PC-3 (cell line): ENCODE results near the gene TF. TPM values are rescaled to one million over a fixed set of nuclear protein-coding genes. Genes with fewer than 3 reads are reported as not detected.

ENCODE experiments used
- ATAC-seq: fragments of 200-7000 bp; cut with Tn5 transposase; 2 replicates; pipeline ENCODE4 v1.9.1; 2020; ENCODE audit warnings: mild to moderate bottlenecking, moderate library complexity
- BruUV-seq: library from RNA; stranded (reverse); fragments of 400-500 nt; replicated peaks from 2 replicates; lab custom pipeline; 2021; lab: Mats Ljungman, UMichigan
- CTCF ChIA-PET: fragments of 300-600 bp; sonication (Branson Sonifier 250); formaldehyde crosslinking; loops from one replicate; lab custom pipeline; 2022; ENCODE audit warnings: antibody characterized with exemption; lab: Charles Lee
- POLR2A ChIA-PET: fragments of 300-600 bp; sonication (Branson Sonifier 250); formaldehyde crosslinking; loops from one replicate; lab custom pipeline; 2022; ENCODE audit warnings: antibody characterized with exemption; ENCODE audit not compliant: unreplicated experiment; lab: Charles Lee
- DNase-seq: peaks from one replicate; pipeline ENCODE4 v3.0.0-alpha.2; 2015
- H2AFZ ChIP-seq: fragments of 300-600 bp; sonication (generic); 2 replicates; pipeline ENCODE4 v1.6.0; 2016; ENCODE audit warnings: antibody characterized with exemption, low read length
- H3F3A ChIP-seq: fragments of 300-600 bp; sonication (generic); one replicate; pipeline ENCODE4 v1.6.0; 2017; ENCODE audit warnings: antibody characterized with exemption, low read length, control low read depth, mild to moderate bottlenecking; ENCODE audit not compliant: unreplicated experiment
- H3K27ac ChIP-seq: fragments of 300-600 bp; sonication (generic); 2 replicates; pipeline ENCODE4 v1.5.1; 2016; ENCODE audit warnings: mild to moderate bottlenecking, low read length
- H3K27me3 ChIP-seq: fragments of 300-600 bp; sonication (generic); 2 replicates; pipeline ENCODE4 v1.6.1; 2016; ENCODE audit warnings: low read length, mixed read lengths
- H3K36me3 ChIP-seq: fragments of 300-600 bp; sonication (generic); 2 replicates; pipeline ENCODE4 v1.6.1; 2016; ENCODE audit warnings: low read depth, mixed run types, low read length, mixed read lengths
- H3K4me1 ChIP-seq: fragments of 300-600 bp; sonication (generic); 2 replicates; pipeline ENCODE4 v1.5.1; 2016; ENCODE audit warnings: low read length; ENCODE audit not compliant: insufficient read depth
- H3K4me2 ChIP-seq: fragments of 300-600 bp; sonication (generic); 2 replicates; pipeline ENCODE4 v1.6.0; 2016; ENCODE audit warnings: low read length
- H3K4me3 ChIP-seq: fragments of 300-600 bp; sonication (generic); 2 replicates; pipeline ENCODE4 v1.5.1; 2016; ENCODE audit warnings: mild to moderate bottlenecking, low read length, mixed read lengths
- H3K79me2 ChIP-seq: fragments of 300-600 bp; sonication (generic); 2 replicates; pipeline ENCODE4 v1.6.1; 2017; ENCODE audit warnings: low read length, mixed read lengths
- H3K9ac ChIP-seq: fragments of 300-600 bp; sonication (generic); 2 replicates; pipeline ENCODE4 v1.6.0; 2016; ENCODE audit warnings: mild to moderate bottlenecking, low read length
- H3K9me2 ChIP-seq: fragments of 300-600 bp; sonication (generic); replicated peaks from 2 replicates; pipeline ENCODE4 v1.6.1; 2016; ENCODE audit warnings: mixed run types, low read length, mixed read lengths
- H3K9me3 ChIP-seq: fragments of 300-600 bp; sonication (generic); 2 replicates; pipeline ENCODE4 v1.6.1; 2016; ENCODE audit warnings: low read length, mixed read lengths
- H4K20me1 ChIP-seq: fragments of 300-600 bp; sonication (generic); 2 replicates; pipeline ENCODE4 v1.6.1; 2016; ENCODE audit warnings: low read length, mixed read lengths
- EZH2 ChIP-seq: fragments of 300-600 bp; sonication (generic); IDR thresholded peaks from one replicate; pipeline ENCODE4 v1.6.1; 2017; ENCODE audit warnings: antibody characterized with exemption, mild to moderate bottlenecking, low read length; ENCODE audit not compliant: unreplicated experiment
- EZH2phosphoT487 ChIP-seq: fragments of 300-600 bp; sonication (generic); IDR thresholded peaks from 2 replicates; pipeline ENCODE4 v1.6.1; 2018; ENCODE audit warnings: mild to moderate bottlenecking, antibody characterized with exemption, low read length, borderline replicate concordance
- intact Hi-C: fragments of 100-400 bp; cut with micrococcal nuclease; formaldehyde crosslinking; loops from 2 replicates; pipeline ENCODE4 v1.9.0; 2023
- total RNA-seq: library from RNA; depleted of rRNA; stranded (reverse); fragments of >200 nt; gene quantifications from 2 replicates; pipeline ENCODE4 v1.2.3, GENCODE V29; 2014
- TF ChIP-seq, protein P1 (sequence below): fragments of 300-600 bp; sonication (generic); conservative IDR thresholded peaks from 2 replicates; pipeline ENCODE4 v1.5.1; 2017; ENCODE audit warnings: antibody characterized with exemption, low read depth, mild to moderate bottlenecking, low read length

The TF gene
- total RNA-seq, 1 experiment from 2014 or later: not detected

DNA sequence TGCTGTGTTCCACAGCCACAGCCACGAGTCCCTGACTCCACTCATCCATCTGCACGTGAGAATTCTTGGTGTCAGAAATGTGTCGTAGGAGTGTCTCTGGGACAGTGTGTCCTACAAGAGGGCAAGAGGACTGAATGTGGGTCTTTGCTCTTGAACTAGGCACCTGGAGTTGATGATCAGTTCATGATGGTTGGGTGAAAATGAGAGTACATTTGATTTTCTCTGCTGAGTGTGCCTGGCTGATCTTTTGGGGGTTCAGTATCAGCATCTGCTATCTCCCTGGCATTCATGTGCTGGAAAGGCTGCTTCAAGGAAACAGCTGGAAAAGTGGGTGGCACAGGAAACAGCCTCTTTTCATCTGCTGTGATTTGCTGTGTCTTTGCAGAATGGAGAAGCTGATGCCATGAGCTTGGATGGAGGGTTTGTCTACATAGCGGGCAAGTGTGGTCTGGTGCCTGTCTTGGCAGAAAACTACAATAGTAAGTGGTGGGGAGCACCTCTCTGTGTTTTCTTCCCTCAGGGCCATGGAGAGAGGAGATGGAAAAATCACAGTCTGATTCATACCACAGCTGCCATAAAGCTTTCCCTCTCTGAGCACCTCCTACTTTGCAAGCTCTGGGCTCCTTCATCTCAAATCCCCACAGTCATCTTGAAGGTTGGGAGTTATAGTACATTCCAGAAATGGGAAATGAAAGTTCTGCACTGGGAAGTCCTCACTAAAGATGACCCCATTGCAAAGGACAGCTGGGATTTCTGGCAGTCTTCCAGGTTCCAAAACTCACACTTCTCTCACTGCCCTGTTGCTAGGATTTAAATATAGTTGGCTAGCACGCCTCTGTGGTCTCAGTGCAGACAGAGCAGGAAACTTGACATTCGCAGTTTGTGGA is 17.8 kb downstream of the TF start:
- H3K9me3 ChIP-seq: no peaks in the 10 kb centered on the region
- peaks cover 5% of the 10 kb centered on the region; the same call in 1 of the 2 replicates for H3K27me3 ChIP-seq
- CTCF ChIA-PET: no interaction called here
- H3K4me2 ChIP-seq: no peak overlapping the region
- no peaks in the 10 kb centered on the region for H3F3A ChIP-seq
- no peak overlapping the region for H3K9ac ChIP-seq
- no peaks in the 10 kb centered on the region for H3K36me3 ChIP-seq
- ATAC-seq (no peak), DNase-seq (no peak)
- POLR2A ChIA-PET: no interaction called here
- H3K4me1 ChIP-seq: no peaks in the 10 kb centered on the region
- no peaks in the 10 kb centered on the region for H3K79me2 ChIP-seq
- no peak overlapping the region for H3K4me3 ChIP-seq
- intact Hi-C loops: no loop called here
- BruUV-seq: no TSS peak
- no peak overlapping the region for H2AFZ ChIP-seq
- no peak for TF ChIP-seq EZH2
- TF ChIP-seq EZH2phosphoT487: no peak
- TF ChIP-seq, protein P1, sequence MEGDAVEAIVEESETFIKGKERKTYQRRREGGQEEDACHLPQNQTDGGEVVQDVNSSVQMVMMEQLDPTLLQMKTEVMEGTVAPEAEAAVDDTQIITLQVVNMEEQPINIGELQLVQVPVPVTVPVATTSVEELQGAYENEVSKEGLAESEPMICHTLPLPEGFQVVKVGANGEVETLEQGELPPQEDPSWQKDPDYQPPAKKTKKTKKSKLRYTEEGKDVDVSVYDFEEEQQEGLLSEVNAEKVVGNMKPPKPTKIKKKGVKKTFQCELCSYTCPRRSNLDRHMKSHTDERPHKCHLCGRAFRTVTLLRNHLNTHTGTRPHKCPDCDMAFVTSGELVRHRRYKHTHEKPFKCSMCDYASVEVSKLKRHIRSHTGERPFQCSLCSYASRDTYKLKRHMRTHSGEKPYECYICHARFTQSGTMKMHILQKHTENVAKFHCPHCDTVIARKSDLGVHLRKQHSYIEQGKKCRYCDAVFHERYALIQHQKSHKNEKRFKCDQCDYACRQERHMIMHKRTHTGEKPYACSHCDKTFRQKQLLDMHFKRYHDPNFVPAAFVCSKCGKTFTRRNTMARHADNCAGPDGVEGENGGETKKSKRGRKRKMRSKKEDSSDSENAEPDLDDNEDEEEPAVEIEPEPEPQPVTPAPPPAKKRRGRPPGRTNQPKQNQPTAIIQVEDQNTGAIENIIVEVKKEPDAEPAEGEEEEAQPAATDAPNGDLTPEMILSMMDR: no peak
- H3K27ac ChIP-seq: no peak overlapping the region
- no peaks in the 10 kb centered on the region for H4K20me1 ChIP-seq
- no peaks in the 10 kb centered on the region for H3K9me2 ChIP-seq

DNA sequence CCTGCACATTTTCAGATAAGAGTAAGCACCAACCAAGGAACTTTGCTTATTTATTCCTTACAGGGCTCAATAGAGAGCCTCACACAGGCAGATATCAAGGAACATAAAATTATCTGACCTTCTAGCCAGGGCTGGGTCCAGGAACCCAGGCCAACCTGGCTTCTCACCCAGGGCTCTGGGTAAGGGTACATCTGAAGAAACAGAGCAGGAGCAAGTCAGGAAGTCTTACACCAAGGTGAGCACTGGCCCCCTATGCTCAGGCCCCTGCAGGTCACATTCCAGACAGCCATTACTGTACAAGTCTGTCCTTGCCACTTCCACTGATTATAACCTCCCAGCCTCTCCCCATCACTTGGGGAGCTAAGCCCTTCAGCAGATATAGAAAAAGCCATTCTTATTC is 19.1 kb downstream of the TF start:
- ATAC-seq (no peak), DNase-seq (no peak)
- no peaks in the 10 kb centered on the region for H3K9me2 ChIP-seq
- CTCF ChIA-PET: no interaction called here
- H3K4me1 ChIP-seq: no peaks in the 10 kb centered on the region
- no peak overlapping the region for H2AFZ ChIP-seq
- no peaks in the 10 kb centered on the region for H3K79me2 ChIP-seq
- no peak overlapping the region for H3K27ac ChIP-seq
- H3K4me3 ChIP-seq: no peak overlapping the region
- no peaks in the 10 kb centered on the region for H3K36me3 ChIP-seq
- no peak overlapping the region for H3K4me2 ChIP-seq
- no peak overlapping the region for H3K9ac ChIP-seq
- no peaks in the 10 kb centered on the region for H3F3A ChIP-seq
- H3K27me3 ChIP-seq: peaks cover 5% of the 10 kb centered on the region; the same call in 1 of the 2 replicates
- TF ChIP-seq, protein P1: no peak
- TF ChIP-seq EZH2: no peak
- TF ChIP-seq EZH2phosphoT487: no peak
- no TSS peak for BruUV-seq
- H3K9me3 ChIP-seq: no peaks in the 10 kb centered on the region
- intact Hi-C loops: no loop called here
- POLR2A ChIA-PET: no interaction called here
- no peaks in the 10 kb centered on the region for H4K20me1 ChIP-seq

DNA sequence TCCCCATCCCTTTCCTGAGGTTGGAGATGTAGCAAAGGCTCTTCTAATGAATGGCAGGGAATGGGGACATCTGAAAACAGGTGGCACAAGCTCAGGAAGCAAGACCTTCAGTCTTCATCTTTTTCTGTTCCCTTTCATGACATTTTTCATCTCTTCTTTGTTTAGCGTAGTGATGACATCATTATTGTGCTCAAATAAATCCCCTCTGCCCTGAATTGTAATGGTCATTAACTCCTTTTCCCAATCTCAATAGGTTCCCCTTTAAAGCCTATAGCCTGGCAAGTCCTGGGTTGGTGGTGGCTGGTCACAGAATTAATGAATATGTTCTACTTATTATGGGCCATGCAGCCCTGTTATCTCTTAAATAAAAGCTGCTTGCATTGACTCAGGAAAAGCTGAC is 21.4 kb downstream of the TF start:
- Histone ChIP-seq H3F3A (no peaks in the 10 kb centered on the region), H3K9ac (no peak overlapping the region), H3K9me3 (no peaks in the 10 kb centered on the region), H3K9me2 (no peaks in the 10 kb centered on the region), H3K36me3 (no peaks in the 10 kb centered on the region), H3K4me1 (no peaks in the 10 kb centered on the region), H3K4me3 (no peak overlapping the region), H3K27me3 (peaks cover 5% of the 10 kb centered on the region; the same call in 1 of the 2 replicates), H3K27ac (no peak overlapping the region), H3K4me2 (no peak overlapping the region), H3K79me2 (no peaks in the 10 kb centered on the region), H4K20me1 (no peaks in the 10 kb centered on the region), H2AFZ (no peak overlapping the region)
- intact Hi-C loops: no loop called here
- CTCF ChIA-PET: no interaction called here
- DNase-seq (no peak), ATAC-seq (no peak)
- POLR2A ChIA-PET: no interaction called here
- TF ChIP-seq, protein P1: no peak
- TF ChIP-seq EZH2phosphoT487 (no peak), EZH2 (no peak)
- no TSS peak for BruUV-seq
